Adrenal gland (tissue), 12 donors: ENCODE data around the gene FREM2. TPM values are rescaled to one million over a fixed set of nuclear protein-coding genes. Genes with fewer than 3 reads are reported as not detected.

Experiments used
- DNase-seq, 7 donors: peaks; one replicate each; pipeline ENCODE4 v3.0.0-alpha.2; 2019 to 2020
- H3K27ac ChIP-seq, 5 donors: fragments of 200-600 bp; sonication (generic) in 4 of 5; 1 replicate in 3 of 5; 2 replicates in 2 of 5; pipeline versions ENCODE4 v1.5.1 to v1.8.0; 2016 to 2020; ENCODE audit warnings: mild to moderate bottlenecking in 1 of 5
- H3K27me3 ChIP-seq: fragments of 200-600 bp; 2 replicates; pipeline ENCODE4 v1.8.0; 2021
- H3K36me3 ChIP-seq, 2 donors: fragments of 200-600 bp; replicated peaks in 1 of 2; 1 replicate in 1 of 2; 2 replicates in 1 of 2; pipeline versions ENCODE4 v1.5.1 to v1.8.0; 2018 to 2022
- H3K4me1 ChIP-seq, 2 donors: fragments of 200-600 bp; replicated peaks in 1 of 2; 1 replicate in 1 of 2; 2 replicates in 1 of 2; pipeline versions ENCODE4 v1.5.1 to v1.8.0; 2018 to 2021
- H3K4me3 ChIP-seq, 4 donors: fragments of 200-600 bp; sonication (generic) in 3 of 4; one replicate each; pipeline ENCODE4 v1.5.1; 2016 to 2018
- H3K9me3 ChIP-seq, 3 donors: fragments of 200-600 bp; sonication (generic) in 1 of 3; replicated peaks in 1 of 3; 1 replicate in 2 of 3; 2 replicates in 1 of 3; pipeline versions ENCODE4 v1.5.1 to v1.8.0; 2016 to 2021
- POLR2A ChIP-seq, 2 donors: fragments of 450-650 bp; IDR thresholded peaks; one replicate each; pipeline ENCODE4 v1.6.1; 2017; ENCODE audit warnings: antibody characterized with exemption in 2 of 2, mild to moderate bottlenecking in 2 of 2, moderate library complexity in 1 of 2
- WGBS, 4 donors: extraction: QIAGEN DNeasy Blood & Tissue Kit in 2 of 4; methylation state at CpG; one replicate each; pipeline versions ENCODE4 v1.1.5 to v1.1.7; 2013 to 2017; 5-methylcytosine and 5-hydroxymethylcytosine counted together
- intact Hi-C, 2 donors: fragments of 100-400 bp; cut with DNase I; formaldehyde crosslinking; loops; one replicate each; pipeline versions ENCODE4 v1.14.1 to v1.15.0; 2022 to 2023
- polyA plus RNA-seq, 3 donors: library from polyadenylated mRNA; stranded (reverse); fragments of 200-250 nt in 2 of 3; fragments of 350-450 nt in 1 of 3; fragmentation: Illumina TruSeq in 1 of 3; extraction: RNeasy Lipid Tissue Mini Kit (QIAGEN cat#74804) in 1 of 3; gene quantifications; one replicate each; pipeline ENCODE4 v1.2.3, GENCODE V29; 2013 to 2014
- small RNA-seq, 2 donors: library from RNA; depleted of rRNA; stranded (forward); fragments of <200 nt; gene quantifications; one replicate each; pipeline ENCODE3, GENCODE V24; 2016
- total RNA-seq, 9 donors: library from RNA; depleted of rRNA in 4 of 9; stranded (reverse); fragments of >200 nt in 4 of 9; fragments of 120-200 nt in 1 of 9; fragmentation: NEBNext Ultra II Directional in 1 of 9; extraction: Animal tissue kit (Norgen Biotek cat#: 25700) in 1 of 9; gene quantifications; one replicate each; pipeline versions ENCODE4 v1.1.0 to v1.2.4, GENCODE V29; 2013 to 2023
- TF ChIP-seq, protein P1 (sequence below), 6 experiments: fragments of 450-650 bp in 4 of 6; fragments of 200-600 bp in 2 of 6; sonication (generic) in 1 of 6; IDR thresholded peaks; 1 replicate in 5 of 6; 2 replicates in 1 of 6; pipeline versions ENCODE4 v1.5.1 to v1.8.0; 2016 to 2021; ENCODE audit warnings: antibody characterized with exemption in 6 of 6, mild to moderate bottlenecking in 2 of 6, moderate library complexity in 1 of 6
- donor health status: healthy with polysubstance abuse.
- donor health status: Bipolar disorder and iron deficiency.
- donor health status: DM: yes; HTN: yes; CAD: no.
- donor health status: DM: no; HTN: no; CAD: no.
- donor health status: DM: no; HTN: no; CAD: no.
- donor health status: DM: yes; HTN: yes; CAD: no.

FREM2 gene
- total and polyA plus RNA-seq, 12 donors: 0.10 to 414 (median 0.58) TPM

DNA sequence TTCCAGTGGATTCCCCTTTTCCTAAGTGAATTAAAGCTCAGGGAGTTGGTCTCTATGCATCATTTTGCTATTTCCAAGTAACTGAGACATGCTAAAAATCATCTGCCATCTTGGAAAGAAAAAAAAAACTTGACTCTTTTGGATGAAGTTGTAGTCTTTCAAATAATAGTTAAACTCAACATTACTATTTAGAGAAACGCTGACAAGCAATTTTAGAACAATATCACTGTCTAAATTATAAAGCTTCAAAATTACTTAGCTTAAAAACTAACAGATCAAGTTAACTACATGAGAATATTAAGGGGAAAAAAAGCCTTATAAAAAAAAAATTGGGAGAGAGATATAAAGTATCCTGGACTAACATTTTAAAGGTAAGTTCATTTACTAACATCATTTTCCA lies 235.3 kb downstream of the FREM2 start:
- no peaks in the 10 kb centered on the region for H3K27me3 ChIP-seq
- WGBS, 4 donors: 67 to 82% (median 71%) methylated on average over 1 of the region's 1 CpG

DNA sequence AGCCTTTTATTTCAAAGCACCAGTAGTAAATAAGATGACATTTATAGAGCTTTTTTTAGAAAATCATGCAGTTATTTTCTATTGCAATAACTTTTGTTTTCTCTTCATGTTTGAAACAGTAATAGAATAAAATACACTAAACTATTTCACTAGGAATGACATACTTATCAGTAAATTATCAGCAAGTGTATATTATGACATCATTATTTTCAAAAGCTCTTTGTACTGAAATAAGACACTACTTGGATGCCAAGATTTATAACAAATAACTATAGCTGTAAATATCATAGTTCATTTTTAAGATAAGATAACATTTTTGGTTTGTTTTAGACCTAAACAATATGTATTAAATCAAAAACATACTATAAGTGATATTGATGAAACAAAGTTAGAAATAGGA lies 246.9 kb downstream of the FREM2 start:
- Histone ChIP-seq H3K27me3 (no peaks in the 10 kb centered on the region), H3K4me3 (no peak overlapping the region), H3K9me3 (no peaks in the 10 kb centered on the region), H3K27ac (no peak overlapping the region), H3K36me3 (no peaks in the 10 kb centered on the region), H3K4me1 (no peaks in the 10 kb centered on the region)
- intact Hi-C loops: no loop called here
- no peak for DNase-seq
- TF ChIP-seq, protein P1, sequence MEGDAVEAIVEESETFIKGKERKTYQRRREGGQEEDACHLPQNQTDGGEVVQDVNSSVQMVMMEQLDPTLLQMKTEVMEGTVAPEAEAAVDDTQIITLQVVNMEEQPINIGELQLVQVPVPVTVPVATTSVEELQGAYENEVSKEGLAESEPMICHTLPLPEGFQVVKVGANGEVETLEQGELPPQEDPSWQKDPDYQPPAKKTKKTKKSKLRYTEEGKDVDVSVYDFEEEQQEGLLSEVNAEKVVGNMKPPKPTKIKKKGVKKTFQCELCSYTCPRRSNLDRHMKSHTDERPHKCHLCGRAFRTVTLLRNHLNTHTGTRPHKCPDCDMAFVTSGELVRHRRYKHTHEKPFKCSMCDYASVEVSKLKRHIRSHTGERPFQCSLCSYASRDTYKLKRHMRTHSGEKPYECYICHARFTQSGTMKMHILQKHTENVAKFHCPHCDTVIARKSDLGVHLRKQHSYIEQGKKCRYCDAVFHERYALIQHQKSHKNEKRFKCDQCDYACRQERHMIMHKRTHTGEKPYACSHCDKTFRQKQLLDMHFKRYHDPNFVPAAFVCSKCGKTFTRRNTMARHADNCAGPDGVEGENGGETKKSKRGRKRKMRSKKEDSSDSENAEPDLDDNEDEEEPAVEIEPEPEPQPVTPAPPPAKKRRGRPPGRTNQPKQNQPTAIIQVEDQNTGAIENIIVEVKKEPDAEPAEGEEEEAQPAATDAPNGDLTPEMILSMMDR (IDR thresholded peaks at IDR 0.05): no peak
- no peak for TF ChIP-seq POLR2A (IDR thresholded peaks at IDR 0.05)

More for the DNA sequence above, 235.3 kb downstream of the FREM2 start:
- H3K4me1 ChIP-seq: no peaks in the 10 kb centered on the region
- H3K4me3 ChIP-seq: no peak overlapping the region
- H3K36me3 ChIP-seq: no peaks in the 10 kb centered on the region
- H3K9me3 ChIP-seq: no peaks in the 10 kb centered on the region
- intact Hi-C loops: no loop called here
- H3K27ac ChIP-seq: no peak overlapping the region
- no peak for DNase-seq
- TF ChIP-seq POLR2A (IDR thresholded peaks at IDR 0.05): no peak
- TF ChIP-seq, protein P1 (IDR thresholded peaks at IDR 0.05): no peak

Small RNA genes lying within 50 kb of the gene (small RNA-seq; reads per million reads assigned to genes)
- 0 reads per million in 2 donors for gene PLA2G12AP2
- 0 reads per million in 2 donors for gene RNU6-56P
